ENCODE measurements around the gene PRKCI.
A peak's percentile ranks its signal among the peaks of the same experiment; 100 is the strongest.
"Not testable (repeated sequence)": the region's sequence is repeated elsewhere in the genome, so short reads cannot be mapped to it uniquely, and the experiment has no call there.

The PRKCI gene

GRCh38 chr3:170221924-170222646, at the start of gene PRKCI:
Gene PRKCI, plus strand, starts transcription at chr3:170222424. Its CDS starts 246 bp downstream, at chr3:170222670.
- peak; percentile 94 for DNase-seq (ENCODE audit: low read depth, low spot score)

DNA sequence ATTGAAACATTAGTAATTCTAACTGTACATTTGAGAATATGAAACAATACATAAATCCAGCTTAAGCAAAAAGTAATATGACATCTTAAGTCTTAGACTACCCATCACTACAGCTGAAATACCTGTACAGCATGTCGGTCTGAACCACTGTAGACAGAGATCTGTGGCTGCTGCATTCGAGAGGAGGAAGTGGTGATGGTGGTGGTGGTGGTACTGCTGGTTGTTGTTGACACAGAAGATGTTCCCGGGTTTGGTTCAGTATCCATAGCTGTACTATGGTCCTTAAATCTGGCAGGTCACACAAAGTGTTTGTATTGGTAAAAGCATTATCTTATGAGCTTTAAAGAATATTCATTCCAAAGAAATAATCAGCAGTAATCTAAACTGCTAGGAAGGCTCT, 43.6 kb upstream of the PRKCI start:
- no peak for DNase-seq (ENCODE audit: low read depth, low spot score)

- no peak for DNase-seq (ENCODE audit: low read depth, low spot score)
These were observed 42.8 kb upstream of the PRKCI start for GRCh38 chr3:170179432-170179831.

DNA sequence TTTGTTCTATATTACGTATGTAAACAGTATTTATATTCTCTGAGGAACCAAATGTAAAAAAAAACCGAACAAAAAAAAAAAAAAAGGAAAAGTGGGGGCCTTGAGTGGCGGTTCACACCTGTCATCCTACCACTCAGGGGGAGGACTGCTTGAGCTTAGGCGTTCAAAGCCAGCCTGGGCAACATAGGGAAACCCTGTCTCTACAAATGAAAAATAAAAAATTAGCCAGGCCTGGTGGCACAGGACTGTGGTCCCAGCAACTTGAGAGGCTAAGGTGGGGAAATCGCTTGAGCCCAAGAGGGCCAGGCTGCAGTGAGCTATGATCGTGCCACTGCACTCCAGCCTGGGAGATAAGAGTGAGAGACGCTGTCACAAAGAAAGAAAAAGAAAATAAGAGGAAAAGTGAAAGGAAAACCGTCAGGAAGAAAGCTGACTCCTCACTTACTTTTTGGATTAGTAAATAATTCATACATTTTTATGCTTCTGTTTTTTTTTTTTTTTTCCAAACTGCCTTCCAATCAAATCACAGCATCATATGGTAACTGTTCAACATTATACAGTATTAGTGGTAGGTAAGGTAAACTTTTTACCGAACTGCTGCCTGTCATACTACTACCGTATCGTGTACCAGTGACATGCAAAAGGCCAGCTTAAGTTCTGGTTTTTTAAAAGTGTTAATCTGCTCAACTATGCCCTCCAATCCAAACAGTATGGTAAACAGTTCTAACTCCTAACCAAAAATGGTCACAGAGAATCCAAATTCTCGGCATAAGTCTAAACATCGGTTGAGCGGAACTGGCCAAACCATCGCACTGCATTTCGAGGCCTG, 41.9 kb upstream of the PRKCI start:
- no peak for DNase-seq (ENCODE audit: low read depth, low spot score)

- DNase-seq (ENCODE audit: low read depth, low spot score): peak; percentile 80
These were observed 41.0 kb upstream of the PRKCI start, which contains the start of gene PHC3 for GRCh38 chr3:170180908-170181885. Gene PHC3, minus strand, starts transcription at chr3:170181733. Its CDS starts 18 bp downstream, at chr3:170181715.

DNA sequence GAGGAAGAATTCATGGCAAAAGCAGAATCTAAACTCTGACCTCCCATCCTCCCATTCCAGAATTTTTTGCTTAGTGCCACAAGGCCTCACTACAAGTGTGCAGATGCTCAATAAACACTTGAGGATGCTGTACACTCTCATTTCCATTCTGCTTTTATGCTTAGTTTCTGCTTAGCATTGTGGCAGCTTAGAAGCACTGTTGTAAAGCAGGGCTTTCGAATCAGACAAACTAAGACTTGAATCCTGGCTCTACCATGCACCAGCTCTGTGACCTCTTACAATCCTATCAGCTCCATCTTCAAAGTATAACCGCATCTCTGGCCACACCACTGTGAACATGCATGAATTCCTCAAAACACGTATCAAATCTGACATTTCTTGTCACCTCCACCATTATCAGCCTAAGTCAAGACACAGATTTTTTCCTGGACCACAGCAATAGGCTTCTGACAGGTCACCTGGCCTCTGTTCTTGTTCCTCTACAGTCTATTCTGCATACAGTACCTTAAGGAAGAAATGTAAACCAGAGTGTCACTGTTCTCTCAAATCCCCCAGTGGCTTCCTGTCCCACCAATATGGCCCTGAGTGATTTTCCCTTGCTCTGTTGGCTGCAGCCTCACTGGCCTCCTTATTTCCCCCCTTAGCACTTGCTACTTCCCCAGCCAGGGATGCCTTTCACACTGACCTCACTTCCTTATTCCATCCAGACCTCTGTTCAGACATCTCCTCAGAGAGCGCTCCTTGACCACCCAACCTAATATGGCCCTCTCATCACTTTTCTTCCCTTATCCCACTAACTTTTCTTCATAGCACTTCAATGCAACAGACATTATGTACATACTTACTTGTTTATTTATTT, 32.6 kb upstream of the PRKCI start:
- no peak for DNase-seq (ENCODE audit: low read depth, low spot score)

- DNase-seq (ENCODE audit: low read depth, low spot score): not testable (repeated sequence)
These were observed 26.5 kb upstream of the PRKCI start for GRCh38 chr3:170195759-170196158.

- no peak for DNase-seq (ENCODE audit: low read depth, low spot score)
These were observed 25.4 kb upstream of the PRKCI start for GRCh38 chr3:170196833-170197232.

DNA sequence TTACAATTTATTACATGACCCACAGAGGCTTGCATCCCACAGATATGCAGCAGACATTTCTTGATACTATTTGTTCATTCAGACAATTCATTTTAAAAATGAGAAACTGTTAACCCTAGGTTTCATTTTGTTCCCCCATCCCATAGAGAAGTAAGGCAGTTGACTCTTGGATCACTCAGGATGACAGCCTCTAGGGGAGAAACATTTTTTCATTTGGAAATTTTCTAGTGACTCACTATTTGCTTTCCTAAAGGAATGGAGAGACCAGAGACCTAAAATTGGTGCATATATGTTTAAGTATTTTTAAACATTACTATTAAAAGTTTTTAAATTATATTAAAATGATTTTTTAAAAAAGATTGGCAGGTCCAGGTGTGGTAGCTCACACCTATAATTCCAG, 21.2 kb upstream of the PRKCI start:
- DNase-seq (ENCODE audit: low read depth, low spot score): no peak

GRCh38 chr3:170201527-170201926, 20.7 kb upstream of the PRKCI start:
- no peak for DNase-seq (ENCODE audit: low read depth, low spot score)

DNA sequence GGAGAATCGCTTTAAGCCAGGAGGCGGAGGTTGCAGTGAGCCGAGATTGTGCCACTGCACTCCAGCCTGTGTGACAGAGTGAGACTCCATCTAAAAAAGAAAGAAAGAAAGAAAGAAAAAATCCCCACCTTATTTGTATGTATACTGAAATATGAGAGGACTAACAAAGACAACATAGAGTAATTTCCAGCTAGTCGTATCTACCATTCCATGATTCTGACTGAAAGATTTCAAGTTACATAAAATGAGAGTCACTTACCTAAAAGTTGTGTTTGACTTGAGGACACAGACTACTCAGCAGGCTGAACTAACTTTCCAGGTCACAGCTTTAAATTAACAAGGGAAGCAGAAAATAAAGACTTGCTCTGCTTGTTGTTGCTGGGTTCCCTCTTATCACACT, 18.8 kb upstream of the PRKCI start:
- DNase-seq (ENCODE audit: low read depth, low spot score): no peak

- DNase-seq (ENCODE audit: low read depth, low spot score): no peak
These were observed 18.2 kb upstream of the PRKCI start for GRCh38 chr3:170204023-170204472.

GRCh38 chr3:170204509-170204908, 17.7 kb upstream of the PRKCI start:
- DNase-seq (ENCODE audit: low read depth, low spot score): no peak

- no peak for DNase-seq (ENCODE audit: low read depth, low spot score)
These were observed 16.9 kb upstream of the PRKCI start for GRCh38 chr3:170205302-170205701.

DNA sequence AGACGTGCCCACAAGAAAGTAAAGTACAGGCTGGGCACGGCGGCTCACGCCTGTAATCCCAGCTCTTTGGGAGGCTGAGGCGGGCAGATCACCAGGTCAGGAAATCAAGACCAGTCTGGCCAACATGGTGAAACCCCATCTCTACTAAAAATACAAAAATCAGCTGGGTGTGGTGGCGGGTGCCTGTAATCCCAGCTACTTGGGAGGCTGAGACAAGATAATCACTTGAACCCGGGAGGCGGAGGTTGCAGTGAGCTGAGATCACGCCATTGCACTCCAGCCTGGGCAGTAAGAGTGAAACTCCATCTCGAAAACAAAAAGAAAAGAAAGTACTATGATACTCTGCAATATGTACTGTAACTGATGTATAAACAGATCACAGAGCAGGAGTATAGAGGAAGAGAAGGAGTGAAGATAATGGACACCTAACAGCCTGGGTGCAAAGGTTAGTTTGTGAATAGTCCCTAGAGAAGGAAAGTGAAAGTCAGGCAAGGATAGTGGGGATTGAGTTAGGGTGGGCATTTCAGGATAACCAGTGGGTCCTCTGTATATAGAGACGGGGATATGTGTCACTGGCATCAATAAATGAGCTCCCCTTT, 16.0 kb upstream of the PRKCI start:
- not testable (repeated sequence) for DNase-seq (ENCODE audit: low read depth, low spot score)

DNA sequence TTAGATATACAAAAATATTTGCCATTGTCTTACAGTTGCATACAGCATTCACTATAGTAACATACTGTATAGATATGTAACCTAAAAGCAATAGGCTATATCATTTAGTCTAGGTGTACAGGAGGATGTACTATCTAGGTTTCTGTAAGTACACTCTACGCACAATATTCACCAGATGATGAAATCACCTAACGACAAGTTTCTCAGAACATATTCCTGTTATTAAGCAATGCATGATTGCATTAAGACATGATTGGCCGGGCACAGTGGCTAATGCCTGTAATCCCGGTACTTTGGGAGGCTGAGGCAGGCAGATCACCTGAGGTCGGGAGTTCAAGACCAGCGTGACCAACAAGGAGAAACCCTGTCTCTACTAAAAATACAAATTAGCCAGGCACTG, 14.5 kb upstream of the PRKCI start:
- no peak for DNase-seq (ENCODE audit: low read depth, low spot score)

- no peak for DNase-seq (ENCODE audit: low read depth, low spot score)
These were observed 10.6 kb upstream of the PRKCI start for GRCh38 chr3:170211668-170212067.

DNA sequence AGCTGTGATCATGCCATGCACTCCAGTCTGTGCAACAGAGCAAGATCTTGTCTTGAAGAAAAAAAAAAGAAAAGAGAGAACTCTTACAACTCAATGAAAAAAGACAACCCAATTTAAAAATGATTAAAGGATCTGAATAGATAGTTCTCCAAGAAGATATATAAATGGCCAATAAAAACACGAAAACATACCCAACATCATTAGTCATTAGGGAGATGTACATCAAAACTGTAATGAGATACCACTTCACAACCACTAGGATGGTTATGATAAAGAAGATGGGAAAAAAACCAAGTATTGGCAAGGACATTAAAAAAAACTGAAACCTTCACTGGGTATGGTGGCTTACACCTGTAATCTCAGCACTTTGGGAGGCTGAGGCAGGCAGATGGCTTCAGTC, 2.4 kb upstream of the PRKCI start:
- no peak for DNase-seq (ENCODE audit: low read depth, low spot score)

DNA sequence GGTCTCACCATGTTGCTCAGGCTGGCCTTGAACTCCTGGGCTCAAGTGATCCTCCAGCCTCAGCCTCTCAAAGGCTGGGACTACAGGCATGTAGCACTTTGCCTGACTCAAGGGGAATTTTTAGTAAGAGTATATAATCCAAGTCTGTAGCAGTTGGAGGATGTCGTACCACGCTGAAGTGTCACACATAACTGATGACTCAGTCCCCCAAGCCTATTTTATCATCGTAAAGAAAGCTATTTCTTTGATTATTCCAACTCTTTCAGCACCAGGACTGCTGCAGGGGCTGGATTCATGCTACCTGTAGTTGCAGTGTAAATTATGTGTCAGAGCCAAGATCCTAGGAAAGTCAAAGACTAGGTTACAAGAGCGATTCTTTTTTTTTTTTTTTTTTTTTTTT, 1.4 kb upstream of the PRKCI start:
- no peak for DNase-seq (ENCODE audit: low read depth, low spot score)

All from smooth muscle cell of the brain vasculature (primary cell).